ENCODE results near the gene GIPC3. TPM values are rescaled to one million over a fixed set of nuclear protein-coding genes. Genes with fewer than 3 reads are reported as not detected.

GIPC3 gene
- polyA plus RNA-seq, 2 of the 4 experiments (the other 2 are of a cell fraction), result 0.05 to 0.12 TPM

DNA sequence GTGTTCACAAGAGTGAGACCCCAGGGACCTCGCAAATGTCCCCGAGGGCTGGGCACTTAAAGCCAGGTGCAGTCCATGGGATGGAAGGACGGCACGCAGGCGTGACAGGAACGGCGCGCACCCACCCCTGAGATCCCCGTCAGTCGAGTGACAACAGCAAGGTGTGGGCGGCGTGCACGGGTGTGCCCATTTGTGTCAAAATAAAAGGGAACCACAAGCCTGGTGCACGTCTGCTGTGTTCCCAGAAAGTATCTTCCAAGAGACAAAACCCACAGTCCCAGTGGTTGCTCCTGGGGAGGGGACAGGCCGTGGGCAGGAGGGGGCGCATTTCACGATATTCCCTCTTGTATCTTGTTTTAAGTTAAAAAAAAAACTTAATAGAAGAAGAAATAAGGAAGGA lies 57.0 kb downstream of the GIPC3 start (continued):
- TF ChIP-seq, protein P1, sequence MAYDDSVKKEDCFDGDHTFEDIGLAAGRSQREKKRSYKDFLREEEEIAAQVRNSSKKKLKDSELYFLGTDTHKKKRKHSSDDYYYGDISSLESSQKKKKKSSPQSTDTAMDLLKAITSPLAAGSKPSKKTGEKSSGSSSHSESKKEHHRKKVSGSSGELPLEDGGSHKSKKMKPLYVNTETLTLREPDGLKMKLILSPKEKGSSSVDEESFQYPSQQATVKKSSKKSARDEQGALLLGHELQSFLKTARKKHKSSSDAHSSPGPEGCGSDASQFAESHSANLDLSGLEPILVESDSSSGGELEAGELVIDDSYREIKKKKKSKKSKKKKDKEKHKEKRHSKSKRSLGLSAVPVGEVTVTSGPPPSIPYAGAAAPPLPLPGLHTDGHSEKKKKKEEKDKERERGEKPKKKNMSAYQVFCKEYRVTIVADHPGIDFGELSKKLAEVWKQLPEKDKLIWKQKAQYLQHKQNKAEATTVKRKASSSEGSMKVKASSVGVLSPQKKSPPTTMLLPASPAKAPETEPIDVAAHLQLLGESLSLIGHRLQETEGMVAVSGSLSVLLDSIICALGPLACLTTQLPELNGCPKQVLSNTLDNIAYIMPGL (CRISPR knock-in tag; IDR thresholded peaks at IDR 0.05; ENCODE audit: borderline replicate concordance), result no peak
- no peak for TF ChIP-seq CBX2 (IDR thresholded peaks at IDR 0.05; ENCODE audit: borderline replicate concordance, low read depth)

Small RNA genes lying within 50 kb of the gene (small RNA-seq; reads per million reads assigned to genes)
- 0 reads per million in 6 experiments for gene AC005786.1

Other genes starting within 250 kb of the GIPC3 start
- 2.6 and 4.7 TPM in 2 replicates for gene NFIC, start 218.9 kb upstream of the GIPC3 start, polyA plus RNA-seq (2011; rRNA removed)
- 34.6 to 36.4 TPM (median 34.9 TPM) in 3 replicates for gene NFIC, start 218.9 kb upstream of the GIPC3 start, polyA plus RNA-seq (2017; fragmentation: RNase III; extraction: RNeasy Plus Mini Kit Qiagen cat#74134 plus additional on column Dnase treatment)
- gene SMIM24, start 105.0 kb upstream of the GIPC3 start, polyA plus RNA-seq (2011; rRNA removed), result 1.1 and 1.2 TPM in 2 replicates
- gene SMIM24, start 105.0 kb upstream of the GIPC3 start, polyA plus RNA-seq (2017; fragmentation: RNase III; extraction: RNeasy Plus Mini Kit Qiagen cat#74134 plus additional on column Dnase treatment), result 0.62 to 1.0 TPM (median 0.67 TPM) in 3 replicates
- not detected in 2 replicates for gene SMIM44, start 102.0 kb upstream of the GIPC3 start, polyA plus RNA-seq (2011; rRNA removed)
- gene SMIM44, start 102.0 kb upstream of the GIPC3 start, polyA plus RNA-seq (2017; fragmentation: RNase III; extraction: RNeasy Plus Mini Kit Qiagen cat#74134 plus additional on column Dnase treatment), result not detected in 3 replicates
- 3.3 and 4.6 TPM in 2 replicates for gene DOHH, start 84.8 kb upstream of the GIPC3 start, polyA plus RNA-seq (2011; rRNA removed)
- gene DOHH, start 84.8 kb upstream of the GIPC3 start, polyA plus RNA-seq (2017; fragmentation: RNase III; extraction: RNeasy Plus Mini Kit Qiagen cat#74134 plus additional on column Dnase treatment), result 12.1 to 14.2 TPM (median 13.3 TPM) in 3 replicates
- 13.9 and 14.4 TPM in 2 replicates for gene FZR1, start 79.2 kb upstream of the GIPC3 start, polyA plus RNA-seq (2011; rRNA removed)
- 15.5 to 19.1 TPM (median 18.1 TPM) in 3 replicates for gene FZR1, start 79.2 kb upstream of the GIPC3 start, polyA plus RNA-seq (2017; fragmentation: RNase III; extraction: RNeasy Plus Mini Kit Qiagen cat#74134 plus additional on column Dnase treatment)
- gene TEKTIP1, start 46.3 kb upstream of the GIPC3 start, polyA plus RNA-seq (2011; rRNA removed), result not detected in 2 replicates
- not detected in 3 replicates for gene TEKTIP1, start 46.3 kb upstream of the GIPC3 start, polyA plus RNA-seq (2017; fragmentation: RNase III; extraction: RNeasy Plus Mini Kit Qiagen cat#74134 plus additional on column Dnase treatment)
- 52.5 and 54.9 TPM in 2 replicates for gene MFSD12, start 27.9 kb upstream of the GIPC3 start, polyA plus RNA-seq (2011; rRNA removed)
- gene MFSD12, start 27.9 kb upstream of the GIPC3 start, polyA plus RNA-seq (2017; fragmentation: RNase III; extraction: RNeasy Plus Mini Kit Qiagen cat#74134 plus additional on column Dnase treatment), result 101 to 115 TPM (median 109 TPM) in 3 replicates
- gene HMG20B, start 12.5 kb upstream of the GIPC3 start, polyA plus RNA-seq (2011; rRNA removed), result 19.6 and 24.2 TPM in 2 replicates
- 40.0 to 47.1 TPM (median 46.6 TPM) in 3 replicates for gene HMG20B, start 12.5 kb upstream of the GIPC3 start, polyA plus RNA-seq (2017; fragmentation: RNase III; extraction: RNeasy Plus Mini Kit Qiagen cat#74134 plus additional on column Dnase treatment)
- 0.13 and 0.26 TPM in 2 replicates for gene TBXA2R, start 21.4 kb downstream of the GIPC3 start, polyA plus RNA-seq (2011; rRNA removed)
- 0.49 to 0.62 TPM (median 0.49 TPM) in 3 replicates for gene TBXA2R, start 21.4 kb downstream of the GIPC3 start, polyA plus RNA-seq (2017; fragmentation: RNase III; extraction: RNeasy Plus Mini Kit Qiagen cat#74134 plus additional on column Dnase treatment)
- 6.4 and 8.3 TPM in 2 replicates for gene CACTIN, start 41.3 kb downstream of the GIPC3 start, polyA plus RNA-seq (2011; rRNA removed)
- gene CACTIN, start 41.3 kb downstream of the GIPC3 start, polyA plus RNA-seq (2017; fragmentation: RNase III; extraction: RNeasy Plus Mini Kit Qiagen cat#74134 plus additional on column Dnase treatment), result 14.6 to 15.3 TPM (median 14.9 TPM) in 3 replicates
- gene PIP5K1C, start 115.0 kb downstream of the GIPC3 start, polyA plus RNA-seq (2011; rRNA removed), result 2.6 and 3.5 TPM in 2 replicates
- 8.1 to 9.5 TPM (median 9.3 TPM) in 3 replicates for gene PIP5K1C, start 115.0 kb downstream of the GIPC3 start, polyA plus RNA-seq (2017; fragmentation: RNase III; extraction: RNeasy Plus Mini Kit Qiagen cat#74134 plus additional on column Dnase treatment)
- 2.3 and 4.0 TPM in 2 replicates for gene TJP3, start 122.9 kb downstream of the GIPC3 start, polyA plus RNA-seq (2011; rRNA removed)
- gene TJP3, start 122.9 kb downstream of the GIPC3 start, polyA plus RNA-seq (2017; fragmentation: RNase III; extraction: RNeasy Plus Mini Kit Qiagen cat#74134 plus additional on column Dnase treatment), result 1.4 to 1.8 TPM (median 1.5 TPM) in 3 replicates
- 5.5 and 6.9 TPM in 2 replicates for gene APBA3, start 176.2 kb downstream of the GIPC3 start, polyA plus RNA-seq (2011; rRNA removed)
- 8.7 to 10.0 TPM (median 9.8 TPM) in 3 replicates for gene APBA3, start 176.2 kb downstream of the GIPC3 start, polyA plus RNA-seq (2017; fragmentation: RNase III; extraction: RNeasy Plus Mini Kit Qiagen cat#74134 plus additional on column Dnase treatment)
- gene MRPL54, start 177.2 kb downstream of the GIPC3 start, polyA plus RNA-seq (2011; rRNA removed), result 27.1 and 30.8 TPM in 2 replicates
- 45.3 to 48.9 TPM (median 47.5 TPM) in 3 replicates for gene MRPL54, start 177.2 kb downstream of the GIPC3 start, polyA plus RNA-seq (2017; fragmentation: RNase III; extraction: RNeasy Plus Mini Kit Qiagen cat#74134 plus additional on column Dnase treatment)
- gene RAX2, start 186.8 kb downstream of the GIPC3 start, polyA plus RNA-seq (2011; rRNA removed), result not detected in 2 replicates
- not detected in 3 replicates for gene RAX2, start 186.8 kb downstream of the GIPC3 start, polyA plus RNA-seq (2017; fragmentation: RNase III; extraction: RNeasy Plus Mini Kit Qiagen cat#74134 plus additional on column Dnase treatment)
- gene MATK, start 200.9 kb downstream of the GIPC3 start, polyA plus RNA-seq (2011; rRNA removed), result 0.12 and 0.13 TPM in 2 replicates
- gene MATK, start 200.9 kb downstream of the GIPC3 start, polyA plus RNA-seq (2017; fragmentation: RNase III; extraction: RNeasy Plus Mini Kit Qiagen cat#74134 plus additional on column Dnase treatment), result 0.25 to 0.45 TPM (median 0.32 TPM) in 3 replicates